MCF 10A (cell line): ENCODE data around the gene HELZ. TPM values are rescaled to one million over a fixed set of nuclear protein-coding genes. Genes with fewer than 3 reads are reported as not detected.
A peak's percentile ranks its signal among the peaks of the same experiment; 100 is the strongest.
"Not testable (repeated sequence)": the region's sequence is repeated elsewhere in the genome, so short reads cannot be mapped to it uniquely, and the experiment has no call there.

ENCODE experiments used
- BruUV-seq: library from RNA; stranded (reverse); fragments of 400-500 nt; replicated peaks from 2 replicates; lab custom pipeline; 2021; lab: Mats Ljungman, UMichigan
- CTCF ChIA-PET: fragments of 300-600 bp; sonication (Branson Sonifier 250); formaldehyde crosslinking; extraction: SDS; loops from one replicate; lab custom pipeline; 2021; ENCODE audit warnings: antibody characterized with exemption, inconsistent platforms; lab: Yijun Ruan, JAX
- POLR2A ChIA-PET: fragments of 300-600, 350-650 bp; sonication (Branson Sonifier 250); formaldehyde crosslinking; extraction: SDS; loops from one replicate; lab custom pipeline; 2020; ENCODE audit warnings: antibody characterized with exemption, inconsistent platforms; lab: Yijun Ruan, JAX
- DNase-seq: peaks from one replicate; pipeline ENCODE4 v3.0.0-alpha.2; 2018; ENCODE audit not compliant: unreplicated experiment
- H3K27ac Mint-ChIP-seq: one replicate; pipeline ENCODE4 v1.8.0; 2022; ENCODE audit warnings: mild to moderate bottlenecking, low read depth, mixed read lengths; ENCODE audit not compliant: unreplicated experiment
- H3K27me3 Mint-ChIP-seq: one replicate; pipeline ENCODE4 v1.8.0; 2022; ENCODE audit warnings: mixed read lengths; ENCODE audit not compliant: insufficient read depth, unreplicated experiment
- H3K36me3 Mint-ChIP-seq: one replicate; pipeline ENCODE4 v1.8.0; 2022; ENCODE audit warnings: mild to moderate bottlenecking, moderate library complexity, mixed read lengths; ENCODE audit not compliant: insufficient read depth, unreplicated experiment
- H3K4me1 Mint-ChIP-seq: one replicate; pipeline ENCODE4 v1.8.0; 2022; ENCODE audit warnings: mixed read lengths; ENCODE audit not compliant: insufficient read depth, unreplicated experiment
- H3K4me3 Mint-ChIP-seq: one replicate; pipeline ENCODE4 v1.8.0; 2022; ENCODE audit warnings: mild to moderate bottlenecking, moderate library complexity, mixed read lengths; ENCODE audit not compliant: unreplicated experiment
- H3K9me3 Mint-ChIP-seq: one replicate; pipeline ENCODE4 v1.8.0; 2022; ENCODE audit warnings: mixed read lengths; ENCODE audit not compliant: unreplicated experiment
- intact Hi-C: fragments of 100-400 bp; cut with micrococcal nuclease; formaldehyde crosslinking; loops from 2 replicates; pipeline ENCODE4 v1.14.1; 2022
- total RNA-seq: library from RNA; stranded (reverse); gene quantifications from 2 replicates; pipeline ENCODE4 v1.2.3, GENCODE V29; 2022
- TF ChIP-seq, protein P1 (sequence below): fragments of 200-600 bp; IDR thresholded peaks from one replicate; pipeline ENCODE4 v1.8.0; 2022; ENCODE audit warnings: antibody characterized with exemption, mild to moderate bottlenecking; ENCODE audit not compliant: unreplicated experiment

Gene HELZ
- total RNA-seq, 1 experiment from 2014 or later, result 71.7 TPM

DNA sequence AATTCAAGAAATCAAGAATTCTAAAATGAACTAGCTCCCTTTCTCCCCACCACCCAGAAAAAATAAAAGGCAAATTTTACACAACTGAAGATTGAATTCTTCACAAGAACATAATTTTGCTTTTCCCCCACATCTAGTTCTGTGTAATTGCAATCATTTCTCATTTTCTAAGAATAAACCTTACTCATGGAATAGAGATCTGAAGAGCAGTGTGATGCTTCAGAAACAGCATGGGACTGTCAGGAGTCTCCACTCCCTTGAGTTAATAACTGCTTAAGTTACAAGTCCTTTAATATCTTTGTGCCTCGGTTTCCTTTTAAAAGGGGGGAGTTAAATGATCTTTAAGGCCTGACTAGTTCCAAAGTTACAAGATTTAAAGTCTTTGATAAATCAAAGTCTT, 147.0 kb downstream of the HELZ start:
- ChIA-PET CTCF (no interaction called here), POLR2A (interaction anchor here (0.6 kb wide), 1 partner anchor 20 kb away, joined by 3 read pairs; no protein-coding TSS in a partner anchor)
- no peak overlapping the region for H3K4me3 Mint-ChIP-seq
- TF ChIP-seq, protein P1, sequence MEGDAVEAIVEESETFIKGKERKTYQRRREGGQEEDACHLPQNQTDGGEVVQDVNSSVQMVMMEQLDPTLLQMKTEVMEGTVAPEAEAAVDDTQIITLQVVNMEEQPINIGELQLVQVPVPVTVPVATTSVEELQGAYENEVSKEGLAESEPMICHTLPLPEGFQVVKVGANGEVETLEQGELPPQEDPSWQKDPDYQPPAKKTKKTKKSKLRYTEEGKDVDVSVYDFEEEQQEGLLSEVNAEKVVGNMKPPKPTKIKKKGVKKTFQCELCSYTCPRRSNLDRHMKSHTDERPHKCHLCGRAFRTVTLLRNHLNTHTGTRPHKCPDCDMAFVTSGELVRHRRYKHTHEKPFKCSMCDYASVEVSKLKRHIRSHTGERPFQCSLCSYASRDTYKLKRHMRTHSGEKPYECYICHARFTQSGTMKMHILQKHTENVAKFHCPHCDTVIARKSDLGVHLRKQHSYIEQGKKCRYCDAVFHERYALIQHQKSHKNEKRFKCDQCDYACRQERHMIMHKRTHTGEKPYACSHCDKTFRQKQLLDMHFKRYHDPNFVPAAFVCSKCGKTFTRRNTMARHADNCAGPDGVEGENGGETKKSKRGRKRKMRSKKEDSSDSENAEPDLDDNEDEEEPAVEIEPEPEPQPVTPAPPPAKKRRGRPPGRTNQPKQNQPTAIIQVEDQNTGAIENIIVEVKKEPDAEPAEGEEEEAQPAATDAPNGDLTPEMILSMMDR, result no peak
- intact Hi-C loops, result no loop called here
- no peaks in the 10 kb centered on the region for H3K27me3 Mint-ChIP-seq
- no peak overlapping the region for H3K27ac Mint-ChIP-seq
- peaks cover 16% of the 10 kb centered on the region for H3K4me1 Mint-ChIP-seq
- no peaks in the 10 kb centered on the region for H3K9me3 Mint-ChIP-seq
- peaks cover 47% of the 10 kb centered on the region for H3K36me3 Mint-ChIP-seq
- no TSS peak for BruUV-seq
- DNase-seq, result no peak

DNA sequence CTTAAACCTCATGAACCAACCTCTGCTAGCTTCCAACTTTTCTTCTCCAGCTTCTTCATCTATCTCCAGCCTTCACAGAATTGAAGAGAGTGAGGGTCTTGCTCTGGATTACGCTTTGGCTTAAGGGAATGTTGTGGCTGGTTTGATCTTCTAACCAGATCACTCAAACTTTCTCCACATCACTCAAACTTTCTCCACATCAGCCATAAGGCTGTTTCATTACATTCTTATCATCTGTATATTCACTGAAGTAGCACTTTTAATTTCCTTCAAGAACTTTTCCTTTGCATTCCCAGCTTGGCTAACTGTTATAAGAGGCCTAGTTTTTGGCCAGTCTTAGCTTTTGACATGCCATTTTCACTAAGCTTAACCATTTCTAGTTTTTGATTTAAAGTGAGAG, 148.4 kb downstream of the HELZ start:
- H3K4me1 Mint-ChIP-seq, result peaks cover 12% of the 10 kb centered on the region
- TF ChIP-seq, protein P1, result no peak
- intact Hi-C loops, result no loop called here

DNA sequence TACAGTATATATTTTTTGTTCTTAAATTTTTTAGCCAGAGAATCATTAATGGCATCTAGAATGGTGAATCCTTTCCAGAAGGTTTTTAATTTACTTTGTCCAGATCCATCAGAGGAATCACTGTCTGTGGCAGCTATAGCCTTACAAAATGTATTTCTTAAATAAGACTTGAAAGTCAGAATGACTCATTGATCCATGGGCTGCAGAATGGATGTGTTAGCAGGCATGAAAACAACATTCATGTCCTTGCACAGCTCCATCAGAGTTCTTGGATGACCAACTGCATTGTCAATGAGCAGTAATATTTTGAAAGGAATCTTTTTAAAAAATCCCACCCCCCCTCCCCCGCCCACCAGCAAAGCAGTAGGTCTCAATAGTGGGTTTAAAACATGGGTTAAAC, 149.2 kb downstream of the HELZ start:
- H3K27ac Mint-ChIP-seq, result no peak overlapping the region
- TF ChIP-seq, protein P1, result no peak
- H3K9me3 Mint-ChIP-seq, result no peaks in the 10 kb centered on the region
- no peaks in the 10 kb centered on the region for H3K27me3 Mint-ChIP-seq
- H3K4me1 Mint-ChIP-seq, result peaks cover 12% of the 10 kb centered on the region
- intact Hi-C loops, result no loop called here
- DNase-seq, result peak; percentile 33
- H3K4me3 Mint-ChIP-seq, result no peak overlapping the region
- ChIA-PET CTCF (no interaction called here), POLR2A (interaction anchor here (0.6 to 0.8 kb wide), 2 partner anchors 17 to 22 kb away, joined by 3 to 4 read pairs; no protein-coding TSS in a partner anchor)
- BruUV-seq, result no TSS peak
- peaks cover 51% of the 10 kb centered on the region for H3K36me3 Mint-ChIP-seq

More for the DNA sequence above, 148.4 kb downstream of the HELZ start:
- ChIA-PET POLR2A (interaction anchor here (0.8 to 1.2 kb wide), 2 partner anchors 9 to 16 kb away, joined by 3 to 4 read pairs; no protein-coding TSS in a partner anchor), CTCF (interaction anchor here (0.6 kb wide), 1 partner anchor 383 kb away, joined by 3 read pairs; no protein-coding TSS in a partner anchor)
- no TSS peak for BruUV-seq
- no peak for DNase-seq
- no peaks in the 10 kb centered on the region for H3K27me3 Mint-ChIP-seq
- peaks cover 50% of the 10 kb centered on the region for H3K36me3 Mint-ChIP-seq
- H3K27ac Mint-ChIP-seq, result no peak overlapping the region
- H3K9me3 Mint-ChIP-seq, result no peaks in the 10 kb centered on the region
- no peak overlapping the region for H3K4me3 Mint-ChIP-seq

DNA sequence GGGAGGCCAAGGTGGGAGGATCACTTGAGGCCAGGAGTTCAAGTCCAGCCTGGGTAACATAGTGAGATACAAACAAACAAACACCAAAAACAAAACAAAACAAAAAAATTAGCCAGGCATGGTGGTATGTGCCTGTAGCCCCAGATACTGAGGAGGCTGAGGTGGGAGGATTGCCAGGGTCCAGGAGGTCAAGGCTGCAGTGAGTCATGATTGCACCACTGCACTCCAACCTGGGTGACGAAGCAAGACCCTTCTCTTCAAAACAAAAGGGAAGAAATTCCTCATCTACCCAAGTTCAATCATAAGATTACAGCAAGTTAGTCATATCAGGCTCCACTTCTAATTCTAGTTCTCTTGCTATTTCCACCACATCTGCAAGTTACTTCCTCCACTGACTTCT, 149.7 kb downstream of the HELZ start:
- H3K27me3 Mint-ChIP-seq, H3K4me3 Mint-ChIP-seq, POLR2A ChIA-PET, BruUV-seq, CTCF ChIA-PET, H3K9me3 Mint-ChIP-seq, H3K27ac Mint-ChIP-seq, intact Hi-C loops: not testable (repeated sequence)
- peak; percentile 49 for DNase-seq
- Mint-ChIP-seq H3K4me1 (peaks cover 12% of the 10 kb centered on the region), H3K36me3 (peaks cover 50% of the 10 kb centered on the region)
